ENCODE results near the gene CYP21A2.
"Not testable (repeated sequence)": the region's sequence is repeated elsewhere in the genome, so short reads cannot be mapped to it uniquely, and the experiment has no call there.

CYP21A2 gene

DNA sequence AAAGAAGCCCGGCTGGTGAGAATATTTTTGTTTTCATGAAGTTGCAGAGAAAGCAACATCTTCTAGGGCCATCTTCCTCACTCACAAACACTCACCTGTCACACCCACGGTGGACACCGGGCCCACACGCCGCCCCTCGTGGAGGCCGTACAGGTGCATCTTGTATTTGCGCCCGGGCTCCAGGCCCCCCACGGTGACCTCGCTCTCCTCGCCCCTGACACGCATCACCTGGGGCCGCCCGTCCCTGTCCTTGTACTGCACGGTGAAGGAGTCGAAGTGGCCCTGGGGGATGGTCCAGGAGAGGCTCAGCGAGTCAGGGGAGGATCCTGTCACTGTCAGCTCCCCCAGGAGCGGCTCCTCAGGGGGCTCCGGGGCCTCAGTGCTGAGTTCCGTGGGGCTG, 17.5 kb downstream of the CYP21A2 start:
- not testable (repeated sequence) for FAIRE-seq

DNA sequence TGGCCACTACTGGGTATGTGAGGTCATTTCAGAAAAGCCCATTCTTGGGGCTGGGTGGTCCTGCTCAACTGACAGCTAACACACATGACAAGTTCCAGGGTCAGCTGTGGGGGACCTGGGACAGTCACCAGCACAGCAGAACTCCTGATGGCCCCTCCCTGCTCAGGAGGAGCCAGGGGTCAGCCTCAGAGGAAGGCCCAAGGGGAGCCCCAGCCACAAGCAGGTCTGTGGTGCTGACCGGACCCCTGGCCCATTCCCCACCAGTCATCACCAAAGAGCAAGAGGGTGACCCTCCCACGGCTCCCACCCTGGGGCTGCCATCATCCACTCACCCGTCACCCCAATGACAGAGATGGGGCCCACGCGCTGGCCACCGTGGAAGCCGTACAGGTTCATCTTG, 18.0 kb downstream of the CYP21A2 start:
- no peak for FAIRE-seq

DNA sequence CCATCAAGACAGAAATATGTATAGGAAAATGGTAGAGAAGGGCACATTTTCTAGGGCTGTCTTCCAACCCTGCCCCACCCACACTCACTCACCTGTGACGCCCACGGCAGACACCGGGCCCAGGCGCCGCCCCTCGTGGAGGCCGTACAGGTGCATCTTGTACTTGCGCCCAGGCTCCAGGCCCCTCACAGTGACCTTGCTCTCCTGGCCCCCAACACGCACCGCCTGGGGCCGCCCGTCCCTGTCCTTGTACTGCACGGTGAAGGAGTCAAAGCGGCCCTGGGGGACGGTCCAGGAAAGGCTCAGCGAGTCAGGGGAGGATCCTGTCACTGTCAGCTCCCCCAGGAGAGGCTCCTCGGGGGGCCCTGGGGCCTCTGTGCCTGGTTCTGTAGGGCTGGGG, 19.8 kb downstream of the CYP21A2 start:
- no peak for FAIRE-seq

DNA sequence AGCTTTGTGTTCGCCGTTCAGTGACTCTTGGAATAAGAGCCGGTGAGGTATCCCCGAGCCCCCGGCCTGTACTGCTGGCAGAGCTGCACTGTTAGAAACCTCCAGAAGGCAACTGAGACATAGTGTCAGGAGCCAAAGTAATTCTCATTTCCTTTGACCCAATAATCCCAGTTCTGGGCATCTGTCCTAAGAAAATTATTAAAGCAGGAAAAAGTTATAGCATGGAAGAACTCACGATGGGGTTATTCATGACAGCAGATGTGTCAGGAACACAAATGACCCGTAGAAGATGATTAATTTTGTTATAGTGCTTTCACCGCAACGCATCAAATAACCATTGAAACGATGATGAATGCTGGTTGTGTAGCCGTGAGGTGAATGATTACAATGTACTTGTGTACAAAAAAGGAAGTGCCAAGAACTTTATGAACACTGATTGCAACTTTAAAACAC, 20.3 kb downstream of the CYP21A2 start:
- no peak for FAIRE-seq

DNA sequence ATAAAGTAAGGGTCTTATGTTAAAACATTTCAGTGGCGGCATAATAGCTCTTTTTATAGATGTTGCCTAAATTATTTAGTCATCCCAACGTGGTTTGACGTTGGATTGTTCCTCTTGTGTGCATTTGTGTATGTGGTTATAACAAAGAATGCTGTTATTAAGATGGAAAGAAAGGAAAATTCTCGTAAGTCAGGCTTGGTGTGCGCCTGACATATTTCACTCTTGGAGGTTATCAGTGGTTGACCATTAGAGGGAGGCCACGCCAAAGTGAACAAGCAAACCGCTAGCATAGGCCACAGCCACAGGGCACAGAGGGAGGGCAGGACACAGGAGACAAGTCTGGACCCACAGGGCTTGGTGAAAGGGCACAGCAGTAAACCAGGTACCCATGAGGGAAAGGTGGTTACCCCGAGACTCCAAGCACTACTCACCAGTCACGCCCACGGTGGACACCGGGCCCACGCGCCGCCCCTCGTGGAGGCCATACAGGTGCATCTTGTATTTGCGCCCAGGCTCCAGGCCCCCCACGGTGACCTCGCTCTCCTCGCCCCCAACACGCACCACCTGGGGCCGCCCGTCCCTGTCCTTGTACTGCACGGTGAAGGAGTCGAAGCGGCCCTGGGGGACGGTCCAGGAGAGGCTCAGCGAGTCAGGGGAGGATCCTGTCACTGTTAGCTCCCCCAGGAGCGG, 22.9 kb downstream of the CYP21A2 start:
- no peak for FAIRE-seq

DNA sequence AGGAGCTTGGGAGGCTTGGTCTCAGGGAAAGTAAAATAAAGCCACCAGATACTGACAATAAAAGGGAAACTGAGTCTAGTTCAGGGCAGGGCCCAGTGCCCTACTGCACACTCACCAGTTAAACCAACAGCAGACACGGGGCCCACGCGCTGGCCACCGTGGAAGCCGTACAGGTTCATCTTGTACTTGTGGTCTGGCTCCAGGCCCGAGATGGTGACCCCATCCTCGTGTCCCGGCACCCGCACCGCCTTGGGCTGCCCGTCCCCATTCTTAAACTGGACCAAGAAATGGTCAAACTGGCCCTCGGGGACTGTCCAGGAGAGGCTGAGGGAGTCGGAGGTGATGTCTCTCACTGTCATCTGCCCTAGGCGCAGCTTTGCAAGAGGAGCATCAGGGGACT, 26.5 kb downstream of the CYP21A2 start:
- FAIRE-seq, result no peak

DNA sequence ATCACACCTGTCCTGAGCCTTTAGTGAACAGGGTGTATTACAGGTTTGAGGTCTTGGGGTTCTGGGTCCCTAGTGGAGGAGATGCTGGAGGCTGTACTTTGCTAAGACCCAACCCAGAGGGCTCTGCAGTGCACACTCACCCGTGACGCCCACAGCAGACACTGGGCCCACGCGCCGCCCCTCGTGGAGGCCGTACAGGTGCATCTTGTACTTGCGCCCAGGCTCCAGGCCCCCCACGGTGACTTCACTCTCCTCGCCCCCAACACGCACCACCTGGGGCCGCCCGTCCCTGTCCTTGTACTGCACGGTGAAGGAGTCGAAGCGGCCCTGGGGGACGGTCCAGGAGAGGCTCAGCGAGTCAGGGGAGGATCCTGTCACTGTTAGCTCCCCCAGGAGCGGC, 29.3 kb downstream of the CYP21A2 start:
- not testable (repeated sequence) for FAIRE-seq

DNA sequence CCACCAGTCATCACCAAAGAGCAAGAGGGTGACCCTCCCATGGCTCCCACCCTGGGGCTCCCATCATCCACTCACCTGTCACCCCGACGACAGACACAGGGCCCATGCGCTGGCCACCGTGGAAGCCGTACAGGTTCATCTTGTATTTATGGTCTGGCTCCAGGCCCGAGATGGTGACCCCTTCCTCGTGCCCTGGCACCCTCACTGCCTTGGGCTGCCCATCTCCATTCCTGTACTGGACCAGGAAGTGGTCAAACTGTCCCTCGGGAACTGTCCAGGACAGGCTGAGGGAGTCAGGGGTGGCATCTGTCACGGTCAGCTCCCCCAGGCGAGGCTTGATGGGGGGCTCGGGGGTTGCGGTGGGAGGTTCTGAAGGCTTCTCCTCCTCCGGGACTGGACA, 30.1 kb downstream of the CYP21A2 start:
- not testable (repeated sequence) for FAIRE-seq

DNA sequence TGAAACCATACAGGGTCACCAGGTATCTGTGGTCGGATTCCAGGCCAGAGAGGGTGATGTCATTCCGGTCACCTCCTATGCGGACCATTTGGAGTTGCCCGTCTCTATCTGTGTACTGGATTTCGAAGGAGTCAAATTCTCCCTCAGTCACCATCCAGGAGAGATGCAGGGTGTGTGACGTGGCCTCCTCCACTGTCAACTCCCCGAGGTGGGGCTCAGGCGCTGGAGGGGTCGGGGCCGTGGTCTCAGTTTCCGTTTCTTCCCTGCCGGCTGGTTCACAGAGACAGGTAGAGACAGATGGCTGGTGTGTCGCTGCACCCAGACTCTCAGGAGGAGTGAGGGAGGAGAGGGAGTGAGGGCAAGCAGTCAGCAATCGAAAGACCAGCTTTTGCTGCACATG, 30.7 kb downstream of the CYP21A2 start:
- FAIRE-seq, result no peak

DNA sequence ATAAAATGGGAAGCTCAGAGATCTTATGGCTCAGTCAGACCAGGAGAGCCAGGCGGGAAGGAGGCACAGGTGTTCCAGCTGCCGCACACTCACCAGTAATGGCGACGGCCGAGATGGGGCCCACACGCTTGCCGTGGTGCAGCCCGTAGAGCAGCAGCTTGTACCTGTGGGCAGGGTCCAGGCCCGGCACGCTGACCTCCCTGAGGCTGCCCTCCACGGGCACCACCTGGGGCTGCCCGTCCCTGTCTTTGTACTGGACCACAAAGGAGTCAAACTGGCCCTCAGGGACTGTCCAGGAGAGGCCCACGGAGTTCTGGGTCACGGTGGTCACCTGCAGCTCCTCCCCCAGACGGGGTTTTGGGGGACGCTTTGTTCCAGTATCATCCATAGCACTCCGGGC, 31.2 kb downstream of the CYP21A2 start:
- no peak for FAIRE-seq

DNA sequence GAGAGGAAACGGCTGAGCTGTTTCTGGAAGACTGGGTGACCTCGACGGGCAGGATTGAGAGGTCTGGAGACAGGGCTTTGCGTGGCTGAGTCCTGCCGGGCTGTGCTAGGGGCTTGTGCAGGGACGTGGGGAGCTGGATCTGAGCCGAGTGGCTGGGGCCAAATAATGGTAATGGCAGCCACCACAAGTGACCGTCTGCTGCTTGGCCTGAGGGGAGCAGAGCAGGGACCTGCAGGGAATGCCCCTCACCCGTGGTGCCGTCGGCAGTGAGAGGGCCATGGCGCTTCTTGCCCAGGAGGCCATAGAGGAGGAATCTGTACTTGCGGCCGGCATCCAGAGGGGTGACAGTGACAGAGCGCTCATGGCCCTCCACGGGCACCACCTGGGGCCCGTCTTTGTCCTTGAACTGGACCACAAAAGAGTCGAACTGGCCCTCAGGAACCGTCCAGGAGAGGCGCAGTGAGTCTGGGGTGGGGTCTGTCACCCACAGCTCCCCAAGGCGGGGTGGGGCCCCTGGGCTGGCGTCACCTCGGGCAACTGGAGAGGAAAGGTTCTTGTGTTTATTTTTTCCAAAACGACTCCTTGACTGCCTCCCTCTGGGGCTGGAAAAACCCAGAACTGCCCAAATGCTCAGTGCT, 31.8 kb downstream of the CYP21A2 start:
- FAIRE-seq, result no peak

DNA sequence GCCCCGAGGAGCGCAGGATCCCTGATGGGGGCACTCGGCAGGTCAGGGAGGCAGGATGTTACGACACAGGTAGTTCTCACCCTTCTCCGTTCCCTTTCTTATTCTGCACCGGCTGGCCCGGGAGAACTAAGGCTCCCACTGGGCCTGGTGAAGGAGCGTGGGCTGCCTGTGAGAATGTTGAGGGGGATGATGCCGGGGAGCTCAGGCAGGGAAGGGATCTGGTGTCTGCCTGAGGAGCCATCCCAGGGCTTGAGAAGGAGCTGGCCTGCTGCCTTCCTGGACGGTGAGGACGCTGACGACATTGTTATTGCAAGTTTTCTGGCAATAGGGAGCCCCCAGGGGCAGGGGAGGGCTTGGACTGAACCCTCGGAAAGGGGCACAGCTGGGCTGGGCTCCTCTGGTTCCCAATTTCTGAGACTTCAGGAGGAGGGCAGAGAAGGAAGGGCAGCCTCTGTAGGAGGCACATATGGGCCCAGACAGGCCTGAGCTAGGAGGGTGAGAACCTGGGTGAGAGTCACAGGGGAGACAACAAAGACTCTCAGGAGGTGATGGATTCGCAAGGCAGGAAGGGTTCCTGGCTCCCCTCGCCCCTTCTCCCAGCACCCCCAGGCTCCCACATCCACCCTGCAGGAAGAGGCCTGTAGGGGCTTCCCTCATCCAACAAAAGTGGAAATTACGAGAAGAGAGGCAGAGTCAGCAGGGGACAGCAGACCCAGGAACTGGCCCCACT, 32.8 kb downstream of the CYP21A2 start:
- FAIRE-seq, result no peak

DNA sequence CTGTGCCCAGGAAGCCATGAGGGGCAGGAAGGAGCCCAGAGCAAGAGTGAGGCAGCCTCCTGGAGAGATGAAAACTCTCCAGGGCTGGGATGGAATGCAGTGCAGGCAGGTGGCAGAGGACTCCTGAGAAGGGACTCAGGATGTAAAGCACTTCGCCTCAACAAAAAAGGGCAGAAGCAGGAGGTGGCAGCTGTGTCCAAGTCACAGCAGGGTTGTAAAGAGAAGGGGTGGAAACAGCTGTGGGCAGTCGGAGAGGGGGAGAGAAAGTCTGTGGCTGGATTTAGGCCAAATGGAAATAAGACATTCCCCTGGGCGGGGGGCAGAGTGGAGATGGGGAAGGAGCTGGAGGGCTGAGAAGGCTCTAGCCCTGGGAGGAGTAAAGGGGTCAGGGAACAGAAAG, 34.9 kb downstream of the CYP21A2 start:
- no peak for FAIRE-seq

DNA sequence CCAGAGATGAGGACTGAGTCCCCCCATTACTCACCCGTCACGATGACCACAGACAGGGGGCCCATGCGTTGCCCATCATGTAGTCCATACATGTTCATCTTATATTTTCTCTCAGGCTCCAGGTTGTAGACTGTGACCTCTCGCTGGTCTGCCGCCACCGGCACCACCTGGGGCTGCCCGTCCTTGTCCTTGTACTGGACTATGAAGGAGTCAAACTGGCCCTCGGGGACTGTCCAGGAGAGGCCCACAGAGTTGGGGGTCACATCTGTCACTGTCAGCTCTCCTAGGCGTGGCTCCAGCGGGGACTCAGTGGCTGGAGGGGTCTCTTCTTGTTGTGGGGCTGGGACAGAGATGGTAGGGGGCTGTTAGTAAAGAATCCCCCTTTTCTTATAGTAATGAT, 35.4 kb downstream of the CYP21A2 start:
- FAIRE-seq, result no peak

DNA sequence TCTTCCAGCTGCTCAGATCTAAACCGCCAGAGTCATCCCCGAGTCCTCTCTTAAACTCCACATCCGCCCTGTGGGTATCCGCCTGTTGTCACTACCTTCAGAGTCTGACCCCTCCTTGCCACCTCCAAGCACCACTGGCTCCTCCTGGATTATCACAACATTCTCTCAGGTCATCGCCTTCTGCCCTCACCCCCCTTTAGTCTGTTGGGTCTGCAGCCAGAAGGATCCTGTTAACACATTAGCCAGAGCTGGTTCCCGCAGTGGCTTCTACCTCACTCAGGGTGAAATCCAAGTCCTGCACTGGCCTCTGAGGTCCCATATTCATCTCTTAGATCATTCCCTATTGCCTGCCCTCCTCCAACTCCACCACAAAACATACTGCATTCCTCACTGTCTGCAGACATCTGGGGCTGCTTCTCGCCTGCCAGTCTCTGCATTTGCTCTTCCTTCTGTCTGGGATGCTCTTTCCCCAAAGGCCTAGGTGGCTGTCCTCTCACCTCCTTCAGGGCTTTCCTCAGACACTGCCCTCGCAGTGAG, 36.8 kb downstream of the CYP21A2 start:
- no peak for FAIRE-seq

DNA sequence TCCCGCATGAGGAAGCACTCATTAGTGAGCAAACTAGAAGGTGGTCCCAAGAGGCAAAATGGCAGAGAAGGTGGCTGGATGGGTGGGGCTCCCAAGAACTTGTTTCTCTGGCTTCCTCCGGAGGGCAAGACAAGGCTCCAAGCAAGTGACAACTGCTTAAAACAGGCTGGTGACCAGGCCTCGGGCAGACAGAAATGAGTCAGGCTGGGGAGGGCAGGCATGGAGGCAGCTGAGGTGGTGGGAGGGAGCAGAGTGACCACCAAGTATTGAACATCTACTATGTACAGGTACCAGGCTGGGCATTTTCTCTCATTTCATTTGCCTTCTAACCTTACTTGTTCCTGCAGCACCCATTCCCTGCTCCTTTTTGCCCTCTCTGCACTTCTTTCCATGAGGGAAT, 37.6 kb downstream of the CYP21A2 start:
- FAIRE-seq, result no peak

DNA sequence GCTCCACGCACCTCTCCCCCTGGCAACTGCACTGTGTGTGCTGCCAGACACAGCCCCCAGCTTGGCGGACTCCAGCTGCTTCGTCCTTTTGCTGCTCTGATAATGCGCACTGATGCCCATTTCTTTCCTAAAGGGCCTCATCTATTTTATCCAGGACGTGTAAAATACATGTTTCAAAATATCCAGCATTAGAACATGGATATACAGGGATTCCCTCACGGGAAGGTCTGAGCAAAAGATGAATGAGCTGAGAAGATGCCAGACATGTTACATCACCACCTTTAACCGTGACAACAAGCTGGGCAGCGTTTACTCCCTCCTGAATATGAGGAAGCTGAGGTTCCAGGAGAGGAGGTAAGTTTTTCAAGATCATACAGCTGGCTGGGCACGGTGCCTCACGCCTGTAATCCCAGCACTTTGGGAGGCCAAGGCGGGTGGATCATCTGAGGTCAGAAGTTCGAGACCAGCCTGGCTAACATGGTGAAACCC, 38.1 kb downstream of the CYP21A2 start:
- FAIRE-seq, result no peak

DNA sequence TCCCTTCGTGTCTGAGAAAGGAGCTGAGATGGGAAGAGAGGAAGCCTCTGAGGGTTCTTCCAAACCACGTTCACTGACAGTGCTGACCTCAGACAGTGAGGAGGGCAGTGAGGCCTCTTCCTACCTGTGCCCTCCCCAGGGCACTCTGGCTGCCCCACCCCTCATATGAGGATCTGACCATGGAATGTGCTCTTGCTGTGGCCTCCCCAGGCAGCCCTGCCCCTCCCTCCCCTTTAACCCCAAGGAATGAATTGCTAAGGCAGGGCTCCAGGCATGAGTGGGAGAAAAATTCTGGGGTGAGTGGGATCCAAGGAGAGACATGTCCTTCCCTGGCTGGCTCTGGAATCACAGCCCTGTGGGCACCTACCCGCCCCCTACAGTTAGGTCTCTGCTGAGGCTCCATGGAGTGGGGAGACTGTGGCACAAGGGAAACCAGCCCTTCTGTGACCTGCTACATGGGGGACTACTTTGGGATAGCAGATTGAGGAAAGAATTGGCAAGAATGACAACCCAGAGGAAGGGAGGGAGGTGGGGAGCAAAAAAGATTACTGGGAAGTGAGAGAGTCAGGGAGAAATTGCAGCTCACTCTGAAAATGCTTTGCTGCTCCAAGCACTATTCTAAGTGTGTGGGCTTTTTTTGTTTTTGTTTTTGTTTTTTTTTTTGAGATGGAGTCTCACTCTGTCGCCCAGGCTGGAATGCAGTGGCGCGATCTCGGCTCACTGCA, 41.5 kb downstream of the CYP21A2 start:
- FAIRE-seq, result no peak

DNA sequence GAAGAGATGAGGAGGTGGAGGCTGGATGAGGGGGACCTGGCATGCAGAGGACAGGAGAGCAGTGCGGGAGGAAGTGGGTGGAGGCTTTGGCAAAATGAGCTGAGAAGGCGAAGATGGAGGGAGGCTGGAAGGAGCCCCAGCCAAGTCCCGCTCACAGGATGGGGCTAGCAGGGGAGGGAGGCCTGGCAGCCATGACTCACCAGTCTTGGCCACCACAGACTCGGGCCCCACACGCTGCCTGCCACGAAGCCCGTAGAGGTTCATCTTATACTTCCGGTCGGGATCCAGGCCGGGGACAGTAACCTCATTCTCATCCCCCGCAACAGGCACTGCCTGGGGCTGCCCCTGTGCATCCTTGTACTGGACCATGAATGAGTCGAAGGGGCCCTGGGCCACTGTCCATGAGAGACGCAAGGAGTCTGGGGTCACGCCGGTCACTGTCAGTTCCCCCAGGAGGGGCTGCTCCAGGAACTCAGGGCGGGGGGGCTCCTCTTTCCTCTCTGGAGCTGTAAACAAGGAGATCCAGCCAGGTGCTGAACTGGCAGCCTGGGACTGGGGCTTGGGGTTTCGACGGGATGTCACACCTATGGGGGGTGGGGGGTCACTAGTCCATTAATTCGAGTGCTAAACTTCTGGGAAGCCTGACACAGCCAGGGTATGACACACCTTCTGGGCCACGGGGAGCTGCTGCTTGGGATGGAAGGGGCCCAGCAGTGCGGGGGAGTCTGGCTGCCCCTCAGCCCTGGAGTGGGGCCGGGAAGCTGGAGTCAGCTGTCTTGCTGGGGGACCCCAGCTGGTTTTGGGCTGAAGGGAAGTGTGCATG, 43.2 kb downstream of the CYP21A2 start:
- FAIRE-seq, result no peak

DNA sequence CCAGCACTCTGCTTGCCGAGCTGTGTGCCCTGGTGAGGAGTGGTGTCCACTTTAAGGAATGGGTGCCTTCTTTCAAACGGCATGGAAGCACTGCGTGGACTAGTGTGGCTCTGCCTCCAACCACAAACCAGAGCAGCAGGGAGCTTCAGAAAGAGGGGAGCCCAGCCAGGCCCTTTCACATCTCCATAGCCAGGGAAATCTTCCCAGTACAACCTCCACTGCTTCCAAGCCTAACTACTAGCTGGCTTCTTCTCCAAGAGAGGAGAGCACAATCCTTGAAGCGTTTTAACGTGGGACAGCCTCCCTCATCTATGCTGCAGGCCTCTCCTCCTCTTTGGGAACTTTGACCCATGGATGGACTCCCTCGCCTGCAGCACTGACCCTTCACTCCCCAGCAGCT, 44.3 kb downstream of the CYP21A2 start:
- no peak for FAIRE-seq

DNA sequence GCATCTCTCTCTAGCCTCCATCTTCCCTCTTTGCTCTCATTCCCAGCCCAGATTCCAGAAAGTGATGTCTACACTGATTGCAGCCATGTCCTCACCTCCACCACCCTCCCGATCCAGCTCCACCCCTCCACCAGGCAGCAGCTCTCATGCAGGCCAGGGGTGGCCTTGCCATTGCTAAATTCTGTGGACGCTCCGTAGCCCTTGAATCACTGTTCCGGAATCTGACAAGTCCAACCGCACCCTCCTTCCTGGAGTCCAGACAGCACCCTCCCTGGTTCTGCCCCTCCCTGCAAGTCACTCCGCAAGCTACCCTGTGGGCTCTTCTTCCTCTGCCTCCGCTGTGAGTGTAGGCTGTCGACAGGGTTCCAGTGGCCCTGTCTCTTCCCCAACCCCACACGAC, 44.7 kb downstream of the CYP21A2 start:
- FAIRE-seq, result no peak
